Germinal center (tissue), 1 donor: ENCODE measurements around the gene DCPS.
"Not testable (repeated sequence)": the region's sequence is repeated elsewhere in the genome, so short reads cannot be mapped to it uniquely, and the experiment has no call there.

Source experiments
- DNase-seq: peaks from one replicate; pipeline ENCODE4 v3.0.0; 2012; ENCODE audit warnings: mixed read lengths, low spot score

DCPS gene

DNA sequence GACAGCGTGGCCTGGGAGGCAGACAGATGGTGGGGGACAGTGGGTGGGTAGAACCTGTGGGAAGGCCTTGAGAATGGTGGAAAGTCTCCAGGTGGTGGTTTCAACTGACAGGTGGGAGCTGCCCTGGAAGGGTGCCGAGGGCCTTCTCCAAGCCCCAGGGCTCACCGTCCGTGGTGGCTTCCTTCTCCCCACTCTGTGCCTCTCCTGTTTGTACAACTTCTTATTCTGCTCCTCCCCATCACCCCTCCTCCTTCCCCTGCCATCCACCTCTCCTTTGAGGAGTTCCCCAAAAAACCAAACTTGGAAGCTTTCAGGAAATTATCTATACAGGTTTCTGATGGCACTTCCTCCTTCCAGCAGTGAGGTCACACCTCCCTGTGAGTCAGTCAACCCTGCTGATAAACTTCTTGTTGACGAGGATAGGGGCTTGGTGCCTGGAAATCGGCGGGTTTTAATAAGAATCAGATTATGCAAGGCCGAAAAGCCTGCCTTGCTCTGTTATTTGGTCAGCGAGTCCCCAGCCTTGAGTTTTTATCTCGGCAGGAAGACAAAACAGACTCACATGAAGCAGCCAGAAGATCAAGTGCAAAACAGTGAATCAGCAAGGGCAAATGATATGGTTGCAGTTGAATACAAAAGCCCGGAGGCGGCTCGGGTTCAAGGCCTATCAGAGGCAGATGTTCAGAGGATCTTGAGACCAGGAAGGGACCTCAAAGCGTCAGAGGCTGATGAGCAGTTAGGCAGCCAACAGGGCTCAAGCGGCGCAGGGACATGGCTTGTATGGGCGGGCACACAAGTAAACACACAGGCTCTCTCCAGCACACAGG, 42.1 kb downstream of the DCPS start:
- DNase-seq = no peak

DNA sequence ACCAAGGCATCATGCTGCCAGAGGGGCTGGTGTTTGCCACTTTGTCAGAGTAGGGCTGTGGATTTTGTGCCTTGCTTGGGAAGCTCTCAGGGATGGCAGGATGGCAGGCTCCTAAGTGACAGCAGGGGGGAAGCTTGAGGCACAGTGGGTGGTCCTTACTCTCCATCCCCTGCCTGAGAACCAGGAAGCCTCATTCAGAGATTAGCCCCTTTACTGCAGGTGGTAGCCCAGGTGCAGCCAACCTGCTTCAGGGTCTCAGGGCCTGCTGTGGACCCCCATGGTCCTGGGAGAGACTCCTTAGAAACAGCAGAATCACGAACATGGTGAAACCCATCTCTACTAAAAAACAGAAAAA, 42.7 kb downstream of the DCPS start:
- DNase-seq = no peak

DNA sequence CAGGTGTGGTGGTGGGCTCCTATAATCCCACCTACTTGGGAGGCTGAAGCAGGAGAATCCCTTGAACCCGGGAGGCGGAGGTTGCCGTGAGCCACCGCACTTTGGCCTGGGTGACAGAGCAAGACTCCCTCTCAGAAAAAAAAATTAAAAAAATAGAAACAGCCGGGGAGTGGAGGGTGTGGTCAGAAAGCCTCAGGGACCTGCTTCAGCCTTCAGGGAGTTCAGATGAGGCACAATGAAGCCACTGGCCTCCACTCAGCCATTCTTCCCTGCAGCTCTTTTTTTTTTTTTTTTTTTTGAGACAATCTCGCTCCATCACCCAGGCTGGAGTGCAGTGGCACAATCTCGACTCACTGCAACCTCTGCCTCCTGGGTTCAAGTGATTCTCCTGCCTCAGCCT, 43.1 kb downstream of the DCPS start:
- not testable (repeated sequence) for DNase-seq

DNA sequence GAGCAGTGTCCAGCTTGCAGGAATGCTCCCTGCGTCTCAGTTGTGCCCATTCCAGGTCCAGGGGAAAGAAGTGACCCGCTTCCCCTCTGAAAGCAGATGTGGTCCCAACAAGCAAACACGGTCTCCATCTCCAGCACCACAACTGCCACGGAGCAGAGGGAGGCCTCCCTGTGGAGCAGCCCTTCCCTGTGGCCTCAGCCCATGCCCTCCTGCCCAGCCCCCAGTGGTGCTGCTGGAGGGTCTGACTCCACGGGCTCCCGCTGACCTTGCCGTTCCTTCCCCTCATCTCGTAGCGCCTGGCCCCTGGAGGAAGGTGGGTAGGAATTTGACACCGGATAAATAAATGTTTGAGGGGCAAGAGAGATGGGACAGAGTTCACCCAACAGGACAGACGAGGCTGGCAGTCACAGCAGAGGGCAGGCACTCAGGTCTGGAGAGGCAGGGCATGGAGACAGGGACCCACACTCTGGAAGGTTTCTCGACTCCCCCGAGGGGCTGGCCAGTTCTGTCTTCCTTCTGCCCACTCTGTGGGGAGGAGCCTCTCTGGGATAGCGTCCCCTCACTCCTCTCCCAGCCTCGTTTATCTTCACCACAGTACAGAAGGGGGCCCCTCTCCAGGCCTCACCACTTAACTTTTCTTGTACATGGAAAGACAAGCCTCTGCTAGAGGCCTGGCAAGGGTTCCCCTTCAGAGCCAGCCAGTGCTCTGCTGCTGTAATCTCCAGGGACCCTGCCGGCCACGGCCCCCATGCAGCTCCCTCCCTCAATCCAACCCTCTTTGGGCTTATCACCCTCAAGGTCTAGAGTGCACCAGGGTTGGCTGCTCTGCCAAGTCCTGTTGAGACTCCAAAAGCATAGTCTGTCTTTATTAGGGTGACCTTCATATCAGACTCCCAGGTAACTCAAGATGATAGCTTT, 44.1 kb downstream of the DCPS start:
- no peak for DNase-seq

DNA sequence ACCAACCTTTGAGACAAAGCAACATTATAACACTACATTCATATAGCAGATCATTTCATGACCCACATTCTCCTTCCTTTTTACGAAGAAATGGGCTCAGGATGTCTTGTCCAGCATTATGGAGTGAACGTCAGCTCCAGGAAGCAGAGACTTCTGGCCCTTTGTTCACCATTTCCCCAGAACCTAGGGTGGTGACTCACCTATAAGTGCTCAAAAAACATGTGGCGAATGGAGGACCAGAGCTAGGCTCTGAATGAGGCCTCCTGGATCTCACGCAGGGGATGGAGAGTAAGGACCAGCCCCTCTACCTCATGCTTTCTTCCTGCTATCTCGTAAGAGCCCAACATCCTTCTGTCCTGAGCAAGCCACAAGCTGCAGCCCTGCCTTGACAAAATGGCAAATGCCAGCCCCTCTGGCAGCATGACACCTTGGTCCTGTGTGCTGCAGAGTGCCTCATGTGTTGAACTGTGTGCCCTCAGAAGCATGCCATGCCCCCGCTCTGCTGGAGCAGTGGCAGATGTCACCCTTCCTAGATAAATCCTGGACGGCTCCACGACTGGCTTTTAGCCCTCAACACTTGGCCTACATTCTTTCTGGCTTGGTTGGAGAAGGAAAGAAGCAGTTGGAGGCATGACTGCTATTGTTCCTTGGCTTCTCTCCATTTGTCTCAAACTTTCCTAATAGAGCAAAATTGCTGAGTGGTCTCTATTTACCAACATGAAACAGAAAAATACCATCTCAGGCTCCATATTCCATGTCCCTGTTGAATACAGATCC, 45.1 kb downstream of the DCPS start:
- DNase-seq = no peak

DNA sequence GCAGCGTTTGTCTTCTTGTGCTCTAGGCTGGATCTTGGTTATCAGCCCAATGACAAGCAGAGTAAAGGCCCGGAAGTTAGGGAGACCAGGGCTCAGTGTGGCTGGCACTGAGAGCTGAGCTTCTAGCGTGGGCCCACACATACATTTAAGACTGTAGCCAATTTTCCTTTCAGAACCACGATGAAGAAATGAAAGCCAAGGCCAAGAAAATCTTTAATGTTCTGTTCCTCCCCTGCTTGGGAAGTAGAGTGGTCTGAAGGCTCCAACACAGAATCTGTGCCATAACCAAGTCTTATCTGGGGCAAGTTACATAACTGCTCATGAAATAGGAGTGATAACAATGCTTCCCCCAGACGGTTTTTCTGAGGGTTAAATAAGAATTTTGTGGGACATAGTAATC, 47.0 kb downstream of the DCPS start:
- DNase-seq = no peak

DNA sequence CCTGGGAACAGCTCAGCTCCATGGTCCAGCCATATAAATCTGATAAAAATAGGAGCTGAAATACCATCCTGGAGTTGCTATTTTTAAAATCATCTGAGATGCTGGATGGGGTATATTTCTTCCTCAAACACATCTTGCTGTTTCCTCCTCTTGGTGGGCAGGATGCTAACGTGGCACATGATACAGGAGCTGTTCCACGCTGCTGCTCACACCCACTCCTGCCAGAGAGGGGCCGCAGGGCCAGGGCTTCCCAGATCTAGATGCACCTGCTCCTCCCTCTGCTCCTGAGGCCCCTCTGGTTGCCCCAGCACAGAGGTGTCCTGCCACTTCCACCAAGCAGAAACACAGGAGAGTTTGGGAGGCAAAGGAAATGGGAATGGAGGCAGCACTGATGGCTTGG, 48.3 kb downstream of the DCPS start:
- DNase-seq = no peak

DNA sequence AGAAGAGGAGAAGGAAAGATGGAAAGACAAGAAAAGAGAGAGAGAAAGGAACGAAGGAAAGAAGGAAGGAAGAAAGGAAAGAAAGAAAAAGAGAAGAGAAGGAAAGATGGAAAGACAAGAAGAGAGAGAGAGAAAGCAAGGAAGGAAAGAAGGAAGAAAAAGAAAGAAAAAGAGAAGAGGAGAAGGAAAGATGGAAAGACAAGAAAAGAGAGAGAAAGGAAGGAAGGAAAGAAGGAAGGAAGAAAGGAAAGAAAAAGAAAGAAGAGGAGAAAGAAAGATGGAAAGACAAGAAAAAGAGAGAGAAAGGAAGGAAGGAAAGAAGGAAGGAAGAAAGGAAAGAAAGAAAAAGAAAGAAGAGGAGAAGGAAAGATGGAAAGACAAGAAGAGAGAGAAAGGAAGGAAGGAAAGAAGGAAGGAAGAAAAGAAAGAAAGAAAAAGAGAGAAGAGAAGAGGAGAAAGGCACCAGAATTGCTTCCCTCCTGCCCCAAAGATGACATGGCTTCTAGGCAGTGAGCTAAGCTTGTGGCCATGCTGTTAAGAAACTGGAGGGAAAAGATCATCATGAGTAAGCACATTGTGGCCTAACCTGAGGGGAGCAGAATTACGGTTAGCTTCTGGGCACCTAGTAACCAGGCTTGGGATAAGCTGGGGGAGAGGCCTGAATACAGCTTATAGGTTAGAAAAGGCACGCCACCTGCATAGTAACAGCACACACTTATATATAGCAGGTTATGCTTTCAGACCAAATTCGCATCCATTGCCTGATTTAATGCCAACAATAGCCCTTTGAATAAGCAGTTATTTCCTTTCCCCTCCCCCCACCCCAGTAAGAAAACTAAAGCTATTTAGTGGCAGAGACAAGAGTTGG, 49.3 kb downstream of the DCPS start:
- DNase-seq = no peak

DNA sequence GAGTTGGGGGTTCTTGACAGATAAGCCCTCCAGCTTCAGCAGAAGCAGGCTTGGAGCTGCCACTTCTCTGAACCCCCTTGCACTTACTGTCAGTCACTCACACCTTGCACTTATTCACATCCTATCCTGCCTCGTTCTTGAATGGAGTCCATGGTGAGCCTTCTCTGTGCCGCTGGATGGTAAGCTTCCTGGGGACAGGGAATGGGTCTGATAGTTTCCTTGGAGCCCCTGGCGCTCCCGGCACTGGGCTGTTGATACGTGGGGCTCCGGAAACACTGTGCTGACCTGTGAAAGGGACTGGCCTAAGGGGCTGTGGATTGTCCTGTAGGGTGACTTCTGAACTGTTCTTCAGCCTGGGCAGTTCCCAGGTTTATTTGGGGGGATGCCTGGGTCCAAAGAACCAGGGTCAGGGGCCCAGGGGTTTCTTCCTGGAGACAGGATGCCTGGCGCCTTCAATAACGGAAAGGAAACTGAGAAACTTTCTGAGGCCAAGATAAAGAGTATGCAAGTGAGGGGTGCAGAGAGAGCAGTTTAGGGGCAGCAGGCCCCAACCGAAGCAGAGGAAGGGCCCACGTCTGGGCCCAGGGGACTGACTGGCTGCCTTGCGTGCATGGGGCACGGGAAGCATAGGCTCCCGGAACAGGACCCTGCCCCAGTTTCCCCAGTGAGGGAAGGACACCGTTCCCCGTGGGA, 50.9 kb downstream of the DCPS start:
- no peak for DNase-seq

DNA sequence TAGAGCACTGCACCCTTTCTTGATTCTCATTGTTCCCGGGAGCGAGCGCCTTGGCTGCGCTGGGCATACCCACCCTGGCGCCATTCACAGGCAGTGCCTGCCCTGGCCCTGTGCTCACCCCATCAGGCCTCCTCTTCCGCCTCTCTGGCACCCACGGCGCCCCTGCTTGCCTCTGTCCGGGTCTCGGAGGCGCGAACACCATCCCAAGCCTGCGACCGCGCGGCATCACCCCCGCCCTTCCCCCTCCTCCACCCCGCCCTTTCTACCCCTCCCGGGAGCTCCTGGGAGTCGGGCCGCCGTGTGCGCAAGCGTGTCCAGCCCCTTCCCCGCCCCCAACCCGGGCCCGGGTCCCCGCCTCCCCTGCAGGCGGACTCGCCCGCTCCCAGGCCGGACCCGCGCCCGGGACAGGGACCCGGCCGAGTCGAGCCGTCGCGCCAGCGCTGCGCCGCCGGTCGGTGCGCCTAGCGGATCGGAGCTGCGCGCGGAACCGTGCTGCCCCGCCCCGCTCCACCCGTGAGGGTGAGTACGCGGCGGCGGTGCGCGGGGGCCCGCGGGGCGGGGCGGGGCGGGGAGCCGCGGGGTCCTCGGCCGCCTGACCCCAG, 51.6 kb downstream of the DCPS start, which contains the start of gene ST3GAL4:
Gene ST3GAL4 (plus strand): TSS at position 363 of the 602 bp plus-strand sequence. CDS start 50,470 bp downstream, outside the sequence.
- peak; percentile 73 for DNase-seq

DNA sequence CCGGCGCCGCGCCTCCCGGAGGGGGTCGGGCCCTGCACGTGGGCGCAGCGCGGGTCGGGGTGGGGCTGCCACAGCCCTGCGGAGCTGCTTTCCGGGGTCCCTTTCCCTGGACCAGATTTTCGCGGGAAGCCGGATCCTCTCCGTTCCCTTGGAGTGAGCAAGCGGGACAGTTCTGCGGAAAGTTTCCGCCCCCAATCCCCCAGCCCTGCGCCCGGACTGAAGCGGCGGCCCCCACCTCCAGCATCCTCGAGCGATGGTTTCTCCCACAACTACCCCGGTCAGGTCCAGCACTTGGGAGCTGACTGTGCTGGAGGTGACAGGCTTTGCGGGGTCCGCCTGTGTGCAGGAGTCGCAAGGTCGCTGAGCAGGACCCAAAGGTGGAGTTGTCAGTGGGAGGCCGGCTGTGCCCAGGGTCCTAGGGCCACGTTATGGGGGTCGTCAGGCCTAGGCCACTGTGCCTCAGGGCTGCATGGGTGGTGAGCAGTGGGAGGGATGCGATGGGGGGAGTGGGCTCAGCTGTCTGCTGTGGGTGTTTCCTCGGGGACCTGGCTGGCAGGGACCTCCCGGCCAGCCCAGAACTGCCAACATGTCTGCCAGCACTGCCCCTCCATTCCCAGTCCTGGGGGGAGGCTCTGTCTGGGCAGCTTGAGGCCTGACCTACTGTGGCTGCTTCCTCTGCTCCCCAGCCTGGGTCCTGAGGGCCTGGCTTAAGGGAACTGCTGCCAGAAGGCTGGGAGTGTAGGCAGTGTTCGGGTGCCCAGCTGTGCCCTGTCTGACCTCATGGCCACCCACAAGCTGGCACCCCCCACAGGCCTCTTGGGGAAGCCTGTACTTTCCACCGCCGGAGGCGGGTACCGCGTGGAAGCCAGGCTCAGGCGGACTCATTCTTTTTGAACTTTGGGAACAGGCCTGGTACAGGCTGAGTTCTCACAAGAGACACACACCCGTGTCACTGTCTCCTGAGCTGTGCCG, 52.4 kb downstream of the DCPS start:
- peak; percentile 26 for DNase-seq

DNA sequence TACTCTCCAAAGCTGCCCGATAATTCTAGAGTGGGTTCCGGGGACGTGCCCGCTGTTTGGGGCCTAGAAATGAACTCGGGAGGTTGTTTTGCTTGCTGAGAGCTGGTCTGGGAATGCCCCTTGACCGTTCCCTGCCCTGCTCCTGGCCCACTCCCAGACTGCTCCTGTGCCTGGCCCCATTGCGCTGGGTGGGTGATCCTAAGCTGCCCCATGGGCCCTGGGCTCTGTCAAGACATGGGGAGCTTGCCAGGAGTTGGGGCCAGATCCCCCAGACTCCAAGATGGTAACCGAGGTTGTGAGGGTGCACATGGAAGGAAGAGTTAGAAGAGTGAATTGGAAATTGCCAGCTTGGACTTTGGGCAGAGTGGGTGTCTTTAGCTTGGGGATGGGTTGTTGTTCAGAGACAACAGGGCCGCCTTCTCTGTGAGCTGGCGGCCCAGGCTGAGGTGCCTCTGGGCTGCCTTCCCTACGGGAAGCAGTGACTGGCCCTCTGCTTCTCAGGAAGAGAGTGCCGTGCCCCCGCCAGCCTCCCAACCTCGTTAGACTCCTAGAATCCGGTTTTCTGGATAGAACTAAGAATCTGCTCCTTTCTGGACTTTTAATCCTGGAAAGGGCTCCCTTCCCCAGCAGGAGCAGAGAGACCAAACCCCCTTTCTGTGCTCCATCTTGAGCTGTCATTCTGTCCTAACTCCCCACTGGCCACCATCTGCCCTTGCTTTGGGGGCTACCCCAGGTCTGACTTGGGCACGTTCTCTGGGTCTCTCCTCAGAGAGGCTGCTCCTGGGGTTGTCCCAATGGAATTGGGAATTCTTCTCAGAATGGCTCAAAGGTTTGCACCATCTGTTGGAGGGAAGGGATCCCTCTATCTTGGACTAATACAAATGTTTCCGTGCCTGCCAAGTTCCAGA, 53.4 kb downstream of the DCPS start:
- DNase-seq = no peak

DNA sequence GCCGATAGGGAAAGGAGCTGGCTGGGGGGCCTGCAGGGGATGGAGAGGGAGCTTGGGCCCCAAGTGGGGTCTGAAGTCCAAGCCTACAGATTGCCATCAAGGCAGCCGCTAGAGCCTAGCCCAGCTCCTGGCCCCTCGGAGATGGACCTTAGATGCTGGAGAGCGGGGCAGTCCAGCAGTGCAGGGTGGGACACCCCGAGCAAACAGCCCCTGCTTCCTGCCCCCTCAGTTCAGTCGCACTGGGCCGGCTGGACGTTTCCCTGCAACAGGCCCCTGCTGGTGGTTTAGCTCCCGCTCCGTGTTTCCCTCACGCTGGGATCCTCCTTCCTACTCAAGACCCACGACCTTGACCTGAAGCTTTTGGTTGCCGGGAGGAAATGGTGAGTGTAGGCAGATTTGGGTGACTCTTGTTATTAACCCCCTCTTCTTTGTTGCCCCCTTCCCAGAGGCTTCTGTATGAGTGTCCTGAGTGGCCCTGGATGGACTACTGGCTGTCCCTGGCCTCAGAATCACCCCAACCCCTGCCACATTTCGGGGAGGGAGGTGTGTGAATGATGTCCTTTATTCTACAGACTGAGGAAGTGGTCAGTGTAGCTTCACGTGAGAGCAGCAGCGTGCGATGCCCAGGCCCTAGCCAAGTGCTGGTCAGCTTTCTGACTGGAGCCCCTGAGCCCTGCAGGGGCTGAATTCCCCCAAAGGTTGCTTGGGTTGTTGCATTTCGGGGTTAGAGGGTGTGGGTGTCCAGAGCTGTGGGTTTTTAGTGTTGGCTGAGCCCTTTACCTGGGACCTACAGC, 54.3 kb downstream of the DCPS start:
- DNase-seq = no peak

DNA sequence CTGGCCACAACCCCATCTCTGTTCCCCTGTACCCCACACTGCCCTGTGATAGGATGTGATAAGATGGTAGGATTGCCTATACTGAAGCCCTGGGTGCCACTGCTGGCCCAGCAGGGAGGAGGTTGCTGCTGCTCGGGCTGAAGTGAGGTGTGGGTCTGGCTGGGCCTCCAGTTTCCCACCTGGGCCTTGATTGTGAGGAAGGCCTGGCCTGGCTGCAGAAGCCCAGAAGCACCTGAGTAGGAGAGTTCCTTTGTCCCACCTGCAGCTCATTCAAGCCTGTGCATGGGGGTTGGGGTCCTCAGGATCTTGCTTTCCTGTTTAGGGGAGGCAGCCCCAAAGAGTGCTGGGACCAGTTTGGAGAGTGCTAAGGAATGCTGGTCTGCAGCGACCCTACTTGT, 54.9 kb downstream of the DCPS start:
- no peak for DNase-seq

DNA sequence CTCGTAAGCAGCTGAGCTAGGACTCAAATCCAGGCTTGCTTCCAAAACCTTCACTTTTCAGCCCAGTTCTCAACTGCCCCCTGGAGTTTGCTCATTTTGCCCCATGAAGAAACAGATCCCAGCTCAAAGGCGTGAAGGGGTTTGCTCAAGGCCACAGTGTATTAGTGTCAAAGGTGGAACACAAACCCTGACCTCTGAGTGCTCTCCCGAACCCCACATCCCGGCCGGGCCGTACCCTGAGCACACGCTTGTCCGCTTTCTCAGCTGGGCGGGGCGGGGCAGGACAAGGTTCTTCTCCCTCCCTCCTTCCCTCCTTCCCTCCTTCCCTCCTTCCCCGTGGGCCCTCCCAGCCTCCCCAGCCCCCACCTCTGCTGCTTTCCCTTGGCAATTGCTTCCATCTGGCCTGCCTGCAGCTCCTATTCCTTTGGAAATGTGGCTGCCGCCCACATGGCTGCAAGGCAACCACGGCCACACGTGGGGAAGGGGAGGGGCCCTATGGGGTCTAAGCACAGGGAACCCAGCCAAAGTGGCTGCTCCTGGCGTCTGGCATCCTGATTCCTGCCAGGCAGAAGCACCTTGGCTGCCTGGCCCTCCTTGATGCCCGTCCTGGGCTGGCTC, 55.7 kb downstream of the DCPS start:
- no peak for DNase-seq

DNA sequence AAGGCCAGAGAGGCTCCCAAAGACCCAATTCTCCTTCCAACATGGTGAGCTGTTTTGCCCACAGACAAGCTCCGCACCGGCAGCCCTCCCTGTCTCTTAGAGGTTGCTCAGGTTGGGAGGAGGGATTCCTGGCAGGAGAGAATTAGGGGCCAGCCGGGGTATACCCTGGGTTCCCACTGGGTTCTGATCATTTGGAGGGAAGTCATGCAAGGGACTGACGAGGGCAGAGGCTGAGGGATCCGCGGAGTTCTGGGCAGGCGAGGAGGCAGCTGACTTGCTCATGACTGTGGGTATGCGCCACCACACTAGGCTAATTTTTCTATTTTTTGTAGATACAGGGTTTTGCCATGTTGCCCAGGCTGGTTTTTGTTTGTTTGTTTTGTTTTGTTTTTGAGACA, 56.2 kb downstream of the DCPS start:
- DNase-seq = no peak

DNA sequence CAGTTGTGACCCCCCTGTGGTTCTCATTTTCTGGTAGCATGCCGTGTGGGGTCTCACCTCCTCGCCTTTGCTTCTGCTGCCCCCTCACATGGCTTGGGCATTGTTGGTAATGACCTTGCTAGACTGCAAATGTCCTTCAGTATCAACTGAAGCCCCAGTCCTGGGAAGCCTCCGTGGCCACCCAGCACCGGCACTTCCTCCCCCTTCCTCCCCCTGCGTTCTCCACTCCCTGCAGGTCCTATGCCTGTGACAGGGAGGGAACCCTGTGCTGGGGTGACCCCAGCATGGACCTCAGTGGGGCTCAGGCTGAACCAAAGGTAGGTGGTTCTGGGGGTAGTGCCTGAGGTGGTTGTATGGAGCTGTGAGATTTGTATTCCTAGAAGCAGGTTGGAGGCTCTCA, 57.5 kb downstream of the DCPS start:
- DNase-seq = no peak
